Lung (tissue), 12 donors: ENCODE data around the gene PCBP3. TPM values are rescaled to one million over a fixed set of nuclear protein-coding genes. Genes with fewer than 3 reads are reported as not detected.
A peak's percentile ranks its signal among the peaks of the same experiment; 100 is the strongest.

Experiments used
- ATAC-seq: fragments of 200-7000 bp; cut with Tn5 transposase; one replicate; pipeline ENCODE4 v1.9.1; 2020; ENCODE audit warnings: moderate number of reproducible peaks; ENCODE audit not compliant: insufficient read depth, low FRiP score
- DNase-seq, 3 donors: peaks; one replicate each; pipeline ENCODE4 v3.0.0-alpha.2; 2013 to 2017
- H3K27ac ChIP-seq, 2 donors: one replicate each; pipeline ENCODE4 v1.5.1; 2013; ENCODE audit warnings: mild to moderate bottlenecking in 2 of 2, moderate library complexity in 2 of 2, control low read depth in 1 of 2, inconsistent platforms in 1 of 2, low read depth in 1 of 2, low read length in 1 of 2
- H3K27me3 ChIP-seq, 3 donors: one replicate each; pipeline ENCODE4 v1.5.1; 2013; ENCODE audit warnings: low read length in 2 of 3; ENCODE audit not compliant: control insufficient read depth in 3 of 3, insufficient read depth in 3 of 3
- H3K36me3 ChIP-seq, 4 donors: one replicate each; pipeline ENCODE4 v1.5.1; 2013; ENCODE audit warnings: low read length in 4 of 4, mild to moderate bottlenecking in 1 of 4, moderate library complexity in 1 of 4; ENCODE audit not compliant: control insufficient read depth in 4 of 4, insufficient read depth in 4 of 4
- H3K4me1 ChIP-seq, 5 donors: one replicate each; pipeline ENCODE4 v1.5.1; 2013; ENCODE audit warnings: low read length in 5 of 5, mild to moderate bottlenecking in 2 of 5, moderate library complexity in 1 of 5; ENCODE audit not compliant: control insufficient read depth in 5 of 5, insufficient read depth in 5 of 5
- H3K4me3 ChIP-seq: one replicate; pipeline ENCODE4 v1.5.1; 2013; ENCODE audit warnings: mild to moderate bottlenecking, control low read depth, moderate library complexity
- H3K9ac ChIP-seq, 2 donors: one replicate each; pipeline ENCODE4 v1.5.1; 2013; ENCODE audit warnings: low read length in 2 of 2, control low read depth in 1 of 2; ENCODE audit not compliant: insufficient read depth in 1 of 2
- H3K9me3 ChIP-seq, 4 donors: one replicate each; pipeline ENCODE4 v1.5.1; 2013; ENCODE audit warnings: low read length in 3 of 4, mild to moderate bottlenecking in 1 of 4, moderate library complexity in 1 of 4; ENCODE audit not compliant: control insufficient read depth in 4 of 4, insufficient read depth in 3 of 4
- WGBS, 2 donors: extraction: QIAGEN DNeasy Blood & Tissue Kit; methylation state at CpG; one replicate each; pipeline ENCODE4 v1.1.7; 2013; 5-methylcytosine and 5-hydroxymethylcytosine counted together
- polyA plus RNA-seq, 2 donors: library from polyadenylated mRNA; stranded (reverse); fragments of 200-250 nt; gene quantifications; one replicate each; pipeline ENCODE4 v1.2.1, GENCODE V29; 2013
- total RNA-seq, 2 donors: library from RNA; depleted of rRNA in 1 of 2; stranded (reverse); fragments of >200 nt in 1 of 2; gene quantifications; one replicate each; pipeline ENCODE4 v1.2.1, GENCODE V29; 2014 to 2021
- TF ChIP-seq, protein P1 (sequence below): IDR thresholded peaks from 2 replicates; pipeline ENCODE4 v1.5.1; 2012; ENCODE audit warnings: mild to moderate bottlenecking; ENCODE audit errors: control extremely low read depth, extremely low read depth
- donor health status: control.
- donor health status: control.
- donor health status: Bipolar disorder and iron deficiency.
- donor health status: healthy.
- donor health status: DM: yes; HTN: yes; CAD: no.

Gene PCBP3
- total and polyA plus RNA-seq, 4 donors: 1.6 to 8.2 (median 3.1) TPM

- ATAC-seq: no peak
Observed at GRCh38 chr21:45829668-45830067, 186.1 kb downstream of the PCBP3 start.

DNA sequence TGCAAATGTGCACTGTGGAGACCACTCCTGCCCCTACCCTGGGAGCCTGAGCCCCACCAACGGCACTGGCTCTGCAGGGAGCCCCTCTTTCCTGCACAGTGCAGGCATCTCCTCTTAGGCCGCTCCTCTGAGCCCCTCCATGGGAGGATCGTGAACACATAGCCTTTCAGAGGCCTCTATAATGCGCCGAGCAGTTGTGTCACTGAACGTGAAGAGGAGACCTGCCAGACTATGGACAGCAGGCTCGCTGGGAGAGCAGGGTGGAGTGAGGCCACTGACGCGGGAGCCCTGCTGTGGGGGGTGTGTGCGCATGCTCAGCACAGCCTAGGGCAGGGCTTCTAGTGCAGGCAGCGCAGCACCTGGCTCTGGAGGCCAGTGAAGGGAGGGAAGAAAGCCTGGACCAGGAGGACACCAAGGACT, 186.7 kb downstream of the PCBP3 start:
- DNase-seq (no peak), ATAC-seq (no peak)
- WGBS, 2 donors: 69 to 80% methylated on average over 11 of the region's 11 CpGs
- no peaks in the 10 kb centered on the region for H3K36me3 ChIP-seq
- no peak overlapping the region for H3K4me3 ChIP-seq
- H3K9ac ChIP-seq: no peak overlapping the region
- H3K27ac ChIP-seq: peak overlapping the region in 1 of 2 donors; percentile 17
- TF ChIP-seq, protein P1, sequence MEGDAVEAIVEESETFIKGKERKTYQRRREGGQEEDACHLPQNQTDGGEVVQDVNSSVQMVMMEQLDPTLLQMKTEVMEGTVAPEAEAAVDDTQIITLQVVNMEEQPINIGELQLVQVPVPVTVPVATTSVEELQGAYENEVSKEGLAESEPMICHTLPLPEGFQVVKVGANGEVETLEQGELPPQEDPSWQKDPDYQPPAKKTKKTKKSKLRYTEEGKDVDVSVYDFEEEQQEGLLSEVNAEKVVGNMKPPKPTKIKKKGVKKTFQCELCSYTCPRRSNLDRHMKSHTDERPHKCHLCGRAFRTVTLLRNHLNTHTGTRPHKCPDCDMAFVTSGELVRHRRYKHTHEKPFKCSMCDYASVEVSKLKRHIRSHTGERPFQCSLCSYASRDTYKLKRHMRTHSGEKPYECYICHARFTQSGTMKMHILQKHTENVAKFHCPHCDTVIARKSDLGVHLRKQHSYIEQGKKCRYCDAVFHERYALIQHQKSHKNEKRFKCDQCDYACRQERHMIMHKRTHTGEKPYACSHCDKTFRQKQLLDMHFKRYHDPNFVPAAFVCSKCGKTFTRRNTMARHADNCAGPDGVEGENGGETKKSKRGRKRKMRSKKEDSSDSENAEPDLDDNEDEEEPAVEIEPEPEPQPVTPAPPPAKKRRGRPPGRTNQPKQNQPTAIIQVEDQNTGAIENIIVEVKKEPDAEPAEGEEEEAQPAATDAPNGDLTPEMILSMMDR: no peak
- H3K4me1 ChIP-seq: peaks cover 0 to 3% (median 0%) of the 10 kb centered on the region in 5 donors
- no peaks in the 10 kb centered on the region for H3K9me3 ChIP-seq
- peaks cover 0 to 4% (median 0%) of the 10 kb centered on the region in 3 donors for H3K27me3 ChIP-seq

More at GRCh38 chr21:45829668-45830067, 186.1 kb downstream of the PCBP3 start:
- Histone ChIP-seq H3K9ac (no peak overlapping the region), H3K36me3 (no peaks in the 10 kb centered on the region), H3K27ac (peak overlapping the region in 1 of 2 donors; percentile 17), H3K9me3 (no peaks in the 10 kb centered on the region), H3K4me1 (peaks cover 0 to 3% (median 0%) of the 10 kb centered on the region in 5 donors), H3K4me3 (no peak overlapping the region), H3K27me3 (peaks cover 0 to under 1% (median 0%) of the 10 kb centered on the region in 3 donors)
- DNase-seq: no peak
- 76 to 84% methylated on average over 7 of the region's 7 CpGs for WGBS, 2 donors
- TF ChIP-seq, protein P1: no peak

- Histone ChIP-seq H3K36me3 (no peaks in the 10 kb centered on the region), H3K27ac (no peak overlapping the region), H3K4me3 (no peak overlapping the region), H3K9me3 (no peaks in the 10 kb centered on the region), H3K4me1 (peaks cover 0 to 3% (median 0%) of the 10 kb centered on the region in 5 donors), H3K27me3 (peaks cover 0 to 4% (median 0%) of the 10 kb centered on the region in 3 donors), H3K9ac (no peak overlapping the region)
- no peak for DNase-seq
- 85 to 90% methylated on average over 21 of the region's 21 CpGs for WGBS, 2 donors
- TF ChIP-seq, protein P1: no peak
- no peak for ATAC-seq
Observed at GRCh38 chr21:45830720-45831366, 187.3 kb downstream of the PCBP3 start.
